HG03575 (cell line): Measurements from ENCODE around the gene ASH1L.
"Not testable (repeated sequence)": the region's sequence is repeated elsewhere in the genome, so short reads cannot be mapped to it uniquely, and the experiment has no call there.

Experiments used
- ATAC-seq: cut with Tn5 transposase; IDR thresholded peaks from one replicate; pipeline ENCODE4 v1.9.1; 2021; ENCODE audit not compliant: unreplicated experiment, insufficient number of reproducible peaks, low FRiP score; ENCODE audit errors: extremely low read depth

Gene ASH1L

GRCh38 chr1:155383406-155383805 is 179.2 kb downstream of the ASH1L start:
- ATAC-seq = no peak

- no peak for ATAC-seq
Measured at GRCh38 chr1:155379631-155380090, 182.9 kb downstream of the ASH1L start.

- no peak for ATAC-seq
Measured at GRCh38 chr1:155379180-155379579, 183.4 kb downstream of the ASH1L start.

- no peak for ATAC-seq
Measured at GRCh38 chr1:155360051-155360450, 202.6 kb downstream of the ASH1L start.

- ATAC-seq = no peak
Measured at GRCh38 chr1:155352631-155353030, 210.0 kb downstream of the ASH1L start.

- ATAC-seq = no peak
Measured at GRCh38 chr1:155342842-155343241, 219.8 kb downstream of the ASH1L start.

- no peak for ATAC-seq
Measured at GRCh38 chr1:155339515-155340097, 223.0 kb downstream of the ASH1L start.

- no peak for ATAC-seq
Measured at GRCh38 chr1:155334962-155335361, 227.6 kb downstream of the ASH1L start.

- ATAC-seq = no peak
Measured at GRCh38 chr1:155329980-155330598, 232.5 kb downstream of the ASH1L start.

GRCh38 chr1:155328856-155329255 is 233.7 kb downstream of the ASH1L start:
- not testable (repeated sequence) for ATAC-seq

GRCh38 chr1:155327981-155328380 is 234.6 kb downstream of the ASH1L start:
- ATAC-seq = no peak

- ATAC-seq = no peak
Measured at GRCh38 chr1:155326631-155327037, 236.0 kb downstream of the ASH1L start.

GRCh38 chr1:155326020-155326526 is 236.5 kb downstream of the ASH1L start:
- no peak for ATAC-seq

- ATAC-seq = no peak
Measured at GRCh38 chr1:155325603-155325893, 237.1 kb downstream of the ASH1L start.

GRCh38 chr1:155324717-155325602 is 237.6 kb downstream of the ASH1L start:
- no peak for ATAC-seq

GRCh38 chr1:155324037-155324716 is 238.4 kb downstream of the ASH1L start:
- no peak for ATAC-seq

- no peak for ATAC-seq
Measured at GRCh38 chr1:155323729-155324036, 238.9 kb downstream of the ASH1L start.

GRCh38 chr1:155322953-155323728 is 239.5 kb downstream of the ASH1L start:
- no peak for ATAC-seq

GRCh38 chr1:155322571-155322952 is 240.0 kb downstream of the ASH1L start:
- no peak for ATAC-seq
